SK-N-SH treated with all-trans-retinoic acid at 6 μM for 48 hours (cell line): Measurements from ENCODE around the gene ST3GAL4.

Source experiments
- ATAC-seq: fragments of 200-7000 bp; cut with Tn5 transposase; 3 replicates; pipeline ENCODE4 v1.9.1; 2020; ENCODE audit warnings: mild to moderate bottlenecking, moderate library complexity
- ARNTL ChIP-seq: fragments of 450-650 bp; formaldehyde crosslinking; IDR thresholded peaks from 2 replicates; pipeline ENCODE4 v1.5.0; 2020; ENCODE audit warnings: low read depth, mild to moderate bottlenecking, moderate library complexity, borderline replicate concordance
- BACH2 ChIP-seq: fragments of 250-450 bp; sonication (Bioruptor Pico); IDR thresholded peaks from 2 replicates; pipeline ENCODE4 v1.9.0; 2021; ENCODE audit warnings: mild to moderate bottlenecking, borderline replicate concordance
- CSDC2 ChIP-seq: fragments of 250-450 bp; sonication (Bioruptor Pico); IDR thresholded peaks from 2 replicates; pipeline ENCODE4 v1.5.0; 2020; ENCODE audit warnings: mild to moderate bottlenecking, moderate library complexity
- ESRRG ChIP-seq: fragments of 250-450 bp; sonication (Bioruptor Pico); IDR thresholded peaks from 2 replicates; pipeline ENCODE4 v1.6.1; 2021; ENCODE audit warnings: mild to moderate bottlenecking
- GLIS3 ChIP-seq: fragments of 250-450 bp; sonication (Bioruptor Pico); IDR thresholded peaks from 2 replicates; pipeline ENCODE4 v1.5.0; 2020; ENCODE audit warnings: mild to moderate bottlenecking, moderate library complexity
- ISL1 ChIP-seq: fragments of 250-450 bp; sonication (Bioruptor Pico); IDR thresholded peaks from 2 replicates; pipeline ENCODE4 v2.1.2; 2022; ENCODE audit warnings: mild to moderate bottlenecking, moderate library complexity
- POU6F1 ChIP-seq: fragments of 250-450 bp; sonication (Bioruptor Pico); IDR thresholded peaks from 2 replicates; pipeline ENCODE4 v1.8.0; 2021; ENCODE audit warnings: low read depth, mild to moderate bottlenecking, moderate library complexity, borderline replicate concordance
- PPARA ChIP-seq: fragments of 250-450 bp; sonication (Bioruptor Pico); IDR thresholded peaks from 2 replicates; pipeline ENCODE4 v1.5.0; 2020; ENCODE audit warnings: mild to moderate bottlenecking, borderline replicate concordance
- RARB ChIP-seq: fragments of 250-450 bp; sonication (Bioruptor Pico); IDR thresholded peaks from 2 replicates; pipeline ENCODE4 v1.8.0; 2021; ENCODE audit warnings: mild to moderate bottlenecking, moderate library complexity
- SNAI2 ChIP-seq: fragments of 250-450 bp; sonication (Bioruptor Pico); IDR thresholded peaks from 2 replicates; pipeline ENCODE4 v1.5.0; 2020; ENCODE audit warnings: mild to moderate bottlenecking, moderate library complexity
- TCF4 ChIP-seq: fragments of 250-450 bp; sonication (Bioruptor Pico); IDR thresholded peaks from 2 replicates; pipeline ENCODE4 v1.8.0; 2021; ENCODE audit warnings: mild to moderate bottlenecking, moderate library complexity, borderline replicate concordance
- TOX ChIP-seq: fragments of 250-450 bp; sonication (Bioruptor Pico); IDR thresholded peaks from 2 replicates; pipeline ENCODE4 v1.8.0; 2021; ENCODE audit warnings: mild to moderate bottlenecking, moderate library complexity, borderline replicate concordance
- ZFP3 ChIP-seq: fragments of 250-450 bp; sonication (Bioruptor Pico); IDR thresholded peaks from 2 replicates; pipeline ENCODE4 v1.5.0; 2020; ENCODE audit warnings: mild to moderate bottlenecking, moderate library complexity
- ZFP30 ChIP-seq: fragments of 450-650 bp; formaldehyde crosslinking; IDR thresholded peaks from 2 replicates; pipeline ENCODE4 v1.5.0; 2022; ENCODE audit warnings: mild to moderate bottlenecking, moderate library complexity
- ZNF565 ChIP-seq: fragments of 450-650 bp; formaldehyde crosslinking; conservative IDR thresholded peaks from 2 replicates; pipeline ENCODE4 v1.5.0; 2020; ENCODE audit warnings: low read depth, mild to moderate bottlenecking, moderate library complexity
- ZNF70 ChIP-seq: fragments of 450-650 bp; formaldehyde crosslinking; IDR thresholded peaks from 2 replicates; pipeline ENCODE4 v1.5.0; 2020; ENCODE audit warnings: mild to moderate bottlenecking, moderate library complexity
- ZNF8 ChIP-seq: fragments of 450-650 bp; formaldehyde crosslinking; IDR thresholded peaks from 2 replicates; pipeline ENCODE4 v1.5.0; 2020; ENCODE audit warnings: mild to moderate bottlenecking, moderate library complexity
- TF ChIP-seq, protein P1 (sequence below): fragments of 250-450 bp; sonication (Bioruptor Pico); IDR thresholded peaks from 2 replicates; pipeline ENCODE4 v1.5.1; 2020; ENCODE audit warnings: low read depth, mild to moderate bottlenecking, moderate library complexity
- TF ChIP-seq, protein P2 (sequence below): fragments of 250-450 bp; sonication (Bioruptor Pico); IDR thresholded peaks from 2 replicates; pipeline ENCODE4 v1.5.1; 2021; ENCODE audit warnings: mild to moderate bottlenecking, moderate library complexity

ST3GAL4 gene

DNA sequence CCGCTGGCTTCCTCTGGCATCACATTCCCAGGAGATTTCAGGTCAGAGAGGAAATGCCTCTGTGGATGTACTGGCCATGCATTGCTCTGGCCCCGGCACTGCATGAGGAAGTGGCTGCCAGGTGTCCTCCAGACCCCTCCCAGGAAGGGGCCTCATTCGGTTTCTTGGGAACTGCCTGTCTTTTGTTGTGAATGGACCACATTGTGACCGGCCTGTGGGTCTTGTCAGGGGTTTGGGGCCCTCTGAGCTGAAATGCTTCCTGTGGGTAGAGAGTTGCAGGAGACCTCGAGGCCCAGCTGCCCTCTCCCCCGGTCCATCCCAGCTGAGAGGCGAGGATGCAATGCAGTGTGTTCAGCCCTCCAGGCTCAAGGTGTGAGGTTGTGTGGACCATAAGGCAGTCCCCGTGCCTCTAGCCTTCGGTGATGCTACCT is 18.8 kb upstream of the ST3GAL4 start (continued):
- TF ChIP-seq, protein P1, sequence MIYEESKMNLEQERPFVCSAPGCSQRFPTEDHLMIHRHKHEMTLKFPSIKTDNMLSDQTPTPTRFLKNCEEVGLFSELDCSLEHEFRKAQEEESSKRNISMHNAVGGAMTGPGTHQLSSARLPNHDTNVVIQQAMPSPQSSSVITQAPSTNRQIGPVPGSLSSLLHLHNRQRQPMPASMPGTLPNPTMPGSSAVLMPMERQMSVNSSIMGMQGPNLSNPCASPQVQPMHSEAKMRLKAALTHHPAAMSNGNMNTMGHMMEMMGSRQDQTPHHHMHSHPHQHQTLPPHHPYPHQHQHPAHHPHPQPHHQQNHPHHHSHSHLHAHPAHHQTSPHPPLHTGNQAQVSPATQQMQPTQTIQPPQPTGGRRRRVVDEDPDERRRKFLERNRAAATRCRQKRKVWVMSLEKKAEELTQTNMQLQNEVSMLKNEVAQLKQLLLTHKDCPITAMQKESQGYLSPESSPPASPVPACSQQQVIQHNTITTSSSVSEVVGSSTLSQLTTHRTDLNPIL (CRISPR knock-in tag) = no peak

DNA sequence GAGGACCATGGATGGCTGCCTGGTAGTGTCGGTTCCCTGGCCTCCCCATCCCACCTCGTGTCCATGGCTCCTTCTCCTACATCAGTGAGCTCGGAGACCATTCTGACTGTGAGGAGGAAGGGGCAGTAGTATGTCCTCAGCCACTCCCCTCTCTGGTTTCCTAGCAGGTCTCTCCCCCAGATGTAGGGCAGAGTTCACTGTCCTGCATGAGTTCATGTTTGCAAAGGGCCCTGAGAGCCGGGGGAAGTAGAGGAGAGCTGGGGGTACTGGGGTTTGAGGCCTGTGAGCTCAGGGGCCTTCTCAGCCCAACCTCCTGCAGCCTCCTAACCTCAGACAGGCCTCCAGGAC is 18.4 kb upstream of the ST3GAL4 start:
- no peak for ATAC-seq

GRCh38 chr11:126337474-126338241 is 17.8 kb upstream of the ST3GAL4 start:
- no peak for TF ChIP-seq POU6F1 (CRISPR knock-in tag)
- TF ChIP-seq BACH2 (CRISPR knock-in tag) = no peak
- TF ChIP-seq, protein P2, sequence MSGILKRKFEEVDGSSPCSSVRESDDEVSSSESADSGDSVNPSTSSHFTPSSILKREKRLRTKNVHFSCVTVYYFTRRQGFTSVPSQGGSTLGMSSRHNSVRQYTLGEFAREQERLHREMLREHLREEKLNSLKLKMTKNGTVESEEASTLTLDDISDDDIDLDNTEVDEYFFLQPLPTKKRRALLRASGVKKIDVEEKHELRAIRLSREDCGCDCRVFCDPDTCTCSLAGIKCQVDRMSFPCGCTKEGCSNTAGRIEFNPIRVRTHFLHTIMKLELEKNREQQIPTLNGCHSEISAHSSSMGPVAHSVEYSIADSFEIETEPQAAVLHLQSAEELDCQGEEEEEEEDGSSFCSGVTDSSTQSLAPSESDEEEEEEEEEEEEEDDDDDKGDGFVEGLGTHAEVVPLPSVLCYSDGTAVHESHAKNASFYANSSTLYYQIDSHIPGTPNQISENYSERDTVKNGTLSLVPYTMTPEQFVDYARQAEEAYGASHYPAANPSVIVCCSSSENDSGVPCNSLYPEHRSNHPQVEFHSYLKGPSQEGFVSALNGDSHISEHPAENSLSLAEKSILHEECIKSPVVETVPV (CRISPR knock-in tag) = no peak
- no peak for TF ChIP-seq PPARA (CRISPR knock-in tag)
- no peak for TF ChIP-seq ESRRG
- no peak for TF ChIP-seq CSDC2 (CRISPR knock-in tag)
- no peak for TF ChIP-seq TCF4 (CRISPR knock-in tag)
- no peak for TF ChIP-seq ZNF70 (CRISPR knock-in tag)
- TF ChIP-seq SNAI2 (CRISPR knock-in tag) = no peak
- TF ChIP-seq ARNTL (CRISPR knock-in tag) = no peak
- no peak for TF ChIP-seq ZNF8
- ATAC-seq = no peak

More for the DNA sequence above, 18.4 kb upstream of the ST3GAL4 start:
- TF ChIP-seq, protein P2 (CRISPR knock-in tag) = no peak

DNA sequence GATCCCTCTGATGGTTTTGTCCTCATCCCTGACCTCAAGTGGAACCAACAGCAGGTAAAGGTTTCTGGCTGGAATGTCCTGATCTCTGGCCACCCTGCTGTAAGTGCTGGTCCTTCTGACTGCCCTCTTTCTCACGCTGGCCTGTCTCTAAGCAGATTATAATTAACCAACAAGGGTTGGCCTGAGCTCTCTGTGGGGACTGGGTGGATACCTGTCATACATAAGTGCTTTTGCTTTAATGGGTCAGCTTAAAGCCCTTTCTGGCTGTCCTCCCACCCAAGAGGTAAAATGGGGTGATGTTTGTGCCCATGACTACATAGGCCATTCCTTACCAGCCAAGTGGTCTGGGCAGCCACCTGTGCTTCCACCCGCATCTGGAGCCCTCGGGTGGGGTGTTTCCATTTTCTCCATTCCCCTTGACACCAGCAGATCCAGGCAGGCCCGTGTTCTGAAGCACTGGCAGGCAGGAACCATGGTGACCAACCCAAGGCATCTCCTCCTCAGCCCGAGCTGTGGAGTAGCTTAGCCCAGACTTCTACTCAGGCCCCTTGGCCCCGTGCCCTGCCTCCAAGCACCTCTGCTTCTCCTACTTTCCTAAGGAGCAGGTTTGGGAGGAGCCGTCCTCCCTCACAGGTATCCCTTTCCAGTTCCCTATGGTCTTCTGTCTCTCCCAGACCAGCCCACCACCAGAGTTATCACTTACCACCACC is 17.0 kb upstream of the ST3GAL4 start:
- ATAC-seq = no peak
- TF ChIP-seq ESRRG = no peak
- no peak for TF ChIP-seq GLIS3
- TF ChIP-seq ZFP3 (CRISPR knock-in tag) = no peak
- no peak for TF ChIP-seq ISL1 (CRISPR knock-in tag)
- no peak for TF ChIP-seq POU6F1 (CRISPR knock-in tag)
- TF ChIP-seq RARB (CRISPR knock-in tag) = no peak
- TF ChIP-seq, protein P2 (CRISPR knock-in tag) = no peak
- no peak for TF ChIP-seq TCF4 (CRISPR knock-in tag)
- TF ChIP-seq ZFP30 (CRISPR knock-in tag) = no peak
- no peak for TF ChIP-seq ZNF8
- TF ChIP-seq PPARA (CRISPR knock-in tag) = no peak
- TF ChIP-seq SNAI2 (CRISPR knock-in tag) = no peak
- no peak for TF ChIP-seq CSDC2 (CRISPR knock-in tag)
- TF ChIP-seq TOX = no peak
- TF ChIP-seq ZNF565 (CRISPR knock-in tag) = no peak
- no peak for TF ChIP-seq ARNTL (CRISPR knock-in tag)
